Endometrial microvascular endothelial cells (primary cell): ENCODE results near the gene ABCA1. TPM values are rescaled to one million over a fixed set of nuclear protein-coding genes. Genes with fewer than 3 reads are reported as not detected.
"Not testable (repeated sequence)": the region's sequence is repeated elsewhere in the genome, so short reads cannot be mapped to it uniquely, and the experiment has no call there.

Experiments
- in situ Hi-C: cut with HindIII; loops from 2 replicates; pipeline ENCODE4 v1.10.0; 2017; ENCODE audit warnings: low sequenced_read_pairs, low pct_unique_long_range_greater_than_20kb; ENCODE audit errors: inconsistent ontology term
- total RNA-seq: library from RNA; depleted of rRNA; stranded (reverse); fragments of >200 nt; gene quantifications from one replicate; pipeline ENCODE4 v1.2.3, GENCODE V29; 2015; ENCODE audit errors: inconsistent ontology term

ABCA1 gene
- total RNA-seq, 1 donor from 2014 or later: 1.3 TPM

DNA sequence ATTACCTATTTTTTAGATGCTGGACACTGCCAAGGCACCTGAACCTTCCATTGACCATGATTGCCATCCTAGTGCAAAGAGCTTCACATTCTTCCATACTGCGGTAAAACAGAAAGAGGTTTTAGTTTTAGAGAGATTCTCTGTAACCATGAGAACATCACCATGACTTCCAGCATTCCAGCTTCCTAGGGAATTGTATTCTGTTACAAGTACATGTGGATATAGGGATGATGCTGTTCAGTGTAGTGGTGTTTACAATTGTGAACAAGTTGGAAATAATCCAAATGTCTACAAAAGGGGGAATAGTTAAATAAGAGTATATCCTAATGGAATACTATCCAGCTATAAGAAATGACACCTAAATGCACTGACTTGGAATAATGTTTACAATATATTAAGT, 141.7 kb downstream of the ABCA1 start:
- in situ Hi-C loops: no loop called here

DNA sequence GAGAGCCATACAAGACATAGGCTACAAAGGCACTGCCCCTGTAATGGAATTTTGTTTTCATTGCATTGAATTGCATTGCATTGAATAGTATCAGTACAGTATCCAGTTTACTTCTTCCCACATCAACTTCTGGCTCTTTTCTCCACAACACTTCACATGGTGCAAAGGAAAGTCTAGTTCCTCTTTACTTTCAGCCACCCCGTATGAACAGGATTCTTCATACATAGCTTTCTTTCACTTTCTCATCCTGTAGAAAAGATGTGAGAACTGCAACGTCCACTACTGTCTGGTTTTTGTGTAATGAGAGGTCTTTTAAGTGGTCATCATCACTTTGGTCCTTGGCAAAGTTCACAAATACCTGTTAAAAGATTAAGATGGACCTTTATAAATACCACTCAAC, 143.9 kb downstream of the ABCA1 start:
- in situ Hi-C loops: no loop called here

GRCh38 chr9:104783588-104783987, 144.4 kb downstream of the ABCA1 start:
- in situ Hi-C loops: no loop called here

DNA sequence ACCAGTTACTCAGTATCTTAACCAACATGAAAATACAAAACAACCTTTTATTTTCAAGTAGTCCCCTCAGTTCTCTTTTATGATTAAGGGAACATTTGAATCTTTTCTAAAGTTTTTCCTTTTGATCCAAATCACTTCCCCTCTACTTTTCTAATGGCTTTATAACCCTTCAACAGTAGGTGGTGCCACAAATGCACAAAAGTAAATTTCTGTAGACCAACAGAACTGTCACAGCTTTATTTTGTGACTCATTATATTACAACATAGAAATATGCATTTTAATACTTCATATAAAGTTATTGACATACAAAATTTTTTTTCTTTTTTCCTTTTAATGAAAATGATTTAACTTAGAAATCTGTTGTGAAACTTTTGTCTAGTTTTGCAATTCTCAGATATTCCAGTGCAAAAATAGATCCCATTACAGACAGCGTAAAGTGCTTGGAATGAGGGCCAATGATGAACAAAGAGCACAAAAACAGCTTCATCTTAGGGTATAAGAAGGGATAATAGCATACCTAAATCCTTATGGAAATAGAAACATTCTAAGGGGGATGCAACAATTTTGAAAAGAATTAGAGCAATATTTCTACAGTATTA, 147.1 kb downstream of the ABCA1 start:
- in situ Hi-C loops: no loop called here

GRCh38 chr9:104779946-104780535, 147.9 kb downstream of the ABCA1 start:
- in situ Hi-C loops: no loop called here

GRCh38 chr9:104779334-104779733, 148.6 kb downstream of the ABCA1 start:
- in situ Hi-C loops: no loop called here

DNA sequence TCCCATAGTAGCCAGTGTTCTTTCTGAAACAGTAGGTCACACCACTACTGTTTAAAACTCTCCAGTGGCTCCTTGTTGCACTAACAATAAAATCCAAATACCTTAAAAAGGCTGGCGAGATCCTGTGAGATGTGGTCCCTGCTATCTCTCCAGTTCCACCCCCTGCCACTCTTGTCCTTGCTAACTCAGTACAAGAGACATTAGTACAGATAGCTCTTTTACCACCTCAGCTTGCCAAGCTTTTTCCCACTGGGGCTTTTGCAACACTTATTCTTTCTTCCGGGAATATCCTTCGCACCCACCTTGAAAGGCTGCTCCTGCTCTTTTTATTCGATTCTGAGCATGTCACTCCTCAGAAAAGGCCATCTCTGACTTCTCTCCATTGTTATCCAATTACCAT, 149.2 kb downstream of the ABCA1 start:
- in situ Hi-C loops: no loop called here

DNA sequence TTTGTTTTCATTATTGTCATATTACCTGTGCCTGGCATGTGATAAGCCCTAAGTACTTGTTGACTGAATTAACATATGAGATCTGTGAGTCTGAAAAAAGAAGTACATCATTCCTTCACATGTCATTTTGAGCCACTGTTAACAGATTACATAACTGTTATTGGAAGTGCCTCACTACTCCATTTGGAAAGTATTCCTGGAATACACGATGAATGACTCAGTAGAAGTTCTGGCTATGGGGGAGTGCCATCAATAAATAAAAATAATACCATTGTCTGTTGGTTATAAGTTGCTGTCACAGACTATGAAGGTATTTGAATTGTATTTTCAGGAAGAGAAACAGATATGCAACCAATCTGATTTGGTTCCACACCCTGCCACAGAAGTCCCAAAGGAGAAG, 151.2 kb downstream of the ABCA1 start:
- in situ Hi-C loops: no loop called here

GRCh38 chr9:104775976-104776375, 152.0 kb downstream of the ABCA1 start:
- in situ Hi-C loops: no loop called here

DNA sequence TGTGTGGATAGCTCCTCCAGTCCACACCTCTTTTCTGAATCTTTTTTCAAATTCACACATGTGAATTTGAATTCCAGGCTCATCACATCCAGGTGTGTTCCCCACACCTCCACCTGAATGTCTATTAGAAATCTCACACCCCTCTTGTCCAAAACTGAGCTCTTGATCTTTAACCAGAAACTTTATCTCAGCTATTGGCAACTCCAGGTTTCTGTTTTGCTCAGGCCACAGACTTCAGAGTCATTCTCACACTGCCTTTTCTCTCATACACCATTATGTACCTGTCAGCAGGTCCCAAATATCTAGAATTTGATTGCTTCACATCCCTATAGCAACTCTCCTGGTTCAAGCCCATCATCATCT, 152.4 kb downstream of the ABCA1 start:
- in situ Hi-C loops: no loop called here

DNA sequence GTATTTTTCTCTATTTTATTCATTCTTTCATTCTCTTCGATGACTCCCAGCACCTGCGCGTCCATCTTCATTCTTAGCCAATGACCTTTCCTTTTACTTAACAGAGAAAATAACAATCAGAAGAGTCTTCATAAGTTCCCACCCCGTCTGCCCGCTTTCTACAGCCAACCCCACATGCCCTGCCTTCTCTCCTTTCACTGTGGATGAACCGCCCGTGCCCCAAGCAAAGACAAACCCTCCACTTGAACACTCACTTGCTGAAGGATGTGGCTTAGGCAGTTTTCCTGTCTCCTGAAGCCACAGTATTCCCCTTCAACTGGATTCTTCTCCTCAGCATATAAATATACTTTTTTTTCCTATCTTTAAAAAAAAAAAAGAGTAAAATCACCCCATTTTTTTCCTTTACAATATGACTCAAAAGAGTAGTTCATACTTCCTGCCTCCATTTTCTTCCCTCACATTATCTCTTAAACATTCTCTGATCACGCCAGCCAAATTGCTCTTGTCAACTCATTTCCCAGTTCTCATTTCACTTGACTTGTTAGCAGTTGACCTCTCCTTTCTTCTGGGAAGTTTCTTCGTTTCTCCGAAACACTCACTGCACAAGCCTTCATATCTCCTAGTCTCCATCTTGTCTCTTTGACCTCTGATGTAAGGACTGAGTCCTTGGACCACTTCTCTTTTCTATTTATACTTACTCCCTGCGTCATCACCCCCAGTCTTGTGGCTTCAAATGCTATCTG, 153.0 kb downstream of the ABCA1 start:
- in situ Hi-C loops: no loop called here

- in situ Hi-C loops: no loop called here
These were observed 153.8 kb downstream of the ABCA1 start for GRCh38 chr9:104774132-104774531.

- in situ Hi-C loops: no loop called here
These were observed 155.0 kb downstream of the ABCA1 start for GRCh38 chr9:104772714-104773510.

- in situ Hi-C loops: no loop called here
These were observed 158.3 kb downstream of the ABCA1 start for GRCh38 chr9:104769655-104770054.

DNA sequence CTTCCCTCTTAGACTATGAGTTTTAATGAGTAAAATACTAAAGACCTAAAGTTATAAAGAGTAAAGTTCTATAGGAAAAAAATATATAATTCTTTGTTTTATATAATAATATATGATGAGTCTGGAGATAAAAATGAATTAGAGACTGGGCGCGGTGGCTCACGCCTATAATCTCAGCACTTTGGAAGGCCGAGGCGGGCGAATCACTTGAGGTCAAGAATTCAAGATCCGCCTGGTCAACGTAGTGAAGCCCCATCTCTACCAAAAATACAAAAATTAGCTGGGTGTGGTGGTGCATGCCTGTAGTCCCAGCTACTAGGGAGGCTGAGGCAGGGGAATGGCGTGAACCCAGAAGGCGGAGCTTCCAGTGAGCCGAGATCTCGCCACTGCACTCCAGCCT, 158.9 kb downstream of the ABCA1 start:
- in situ Hi-C loops: not testable (repeated sequence)

GRCh38 chr9:104767507-104767906, 160.4 kb downstream of the ABCA1 start:
- in situ Hi-C loops: no loop called here

GRCh38 chr9:104766025-104766424, 161.9 kb downstream of the ABCA1 start:
- in situ Hi-C loops: no loop called here

- in situ Hi-C loops: no loop called here
These were observed 162.8 kb downstream of the ABCA1 start for GRCh38 chr9:104765138-104765537.

DNA sequence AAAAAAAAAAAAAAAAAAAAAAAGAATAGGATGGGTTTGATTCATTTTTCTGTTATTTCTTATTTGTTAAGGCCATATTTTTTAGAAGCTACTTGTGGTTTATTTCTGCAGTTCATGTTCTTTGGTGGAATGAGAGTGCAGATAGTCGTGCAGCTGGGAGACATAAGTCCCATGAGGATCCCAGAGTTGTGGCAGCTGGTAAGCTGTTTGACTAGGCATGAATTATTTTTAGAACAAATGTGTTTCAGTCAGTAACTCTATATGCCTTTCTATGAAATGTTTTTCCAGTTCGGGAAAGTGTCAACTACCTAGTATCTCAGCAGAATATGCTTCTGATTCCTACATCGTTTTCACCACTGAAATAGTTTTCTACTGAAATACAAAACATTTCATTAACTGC, 169.0 kb downstream of the ABCA1 start:
- in situ Hi-C loops: no loop called here
